ENCODE data around the gene AOAH.

Gene AOAH

DNA sequence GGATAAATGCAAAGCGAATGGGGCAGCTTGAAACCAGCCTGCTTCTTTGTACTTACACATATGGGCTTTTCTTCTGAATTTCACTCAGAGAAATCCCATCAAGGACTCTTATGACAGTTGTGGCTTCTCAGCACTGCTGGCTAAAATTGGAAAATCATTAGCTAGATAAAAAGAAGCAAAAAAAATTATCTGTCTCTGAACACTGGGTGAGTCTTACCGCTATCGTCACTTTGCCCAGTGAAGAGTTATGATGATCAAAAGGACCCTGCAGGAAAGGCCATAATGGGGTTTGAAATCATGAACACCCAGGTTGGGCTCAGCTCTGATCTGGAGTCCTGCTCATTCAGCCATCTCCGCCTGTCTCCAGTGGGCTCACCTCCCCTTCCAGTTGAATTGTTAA lies 34.3 kb downstream of the AOAH start:
- peak overlapping the region; percentile 71 for H3K4me2 ChIP-seq (ENCODE audit: low read depth, low read length)

DNA sequence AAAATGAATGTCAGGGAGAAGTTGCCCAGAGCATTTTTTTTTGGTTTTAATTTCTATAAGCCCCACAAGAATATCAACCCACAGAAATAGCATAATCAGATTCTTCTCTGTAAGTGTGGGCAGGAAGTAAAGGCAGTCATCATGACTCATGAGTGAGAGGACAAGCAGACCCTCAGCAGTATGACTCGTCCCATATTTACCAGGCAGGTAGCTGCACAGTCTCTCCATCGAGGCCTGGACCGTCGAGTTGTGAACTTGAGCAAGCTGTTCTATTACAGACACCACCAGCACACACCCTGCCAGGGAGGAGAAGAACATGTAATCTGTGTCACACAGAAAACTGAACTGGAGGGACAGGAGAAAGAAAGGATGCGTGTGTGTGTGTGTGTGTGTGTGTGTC lies 37.8 kb downstream of the AOAH start:
- Histone ChIP-seq H4K20me1 (ENCODE audit: insufficient read depth, low read length) (no peaks in the 10 kb centered on the region), H3K27ac (ENCODE audit: low read length) (no peak overlapping the region), H3K79me2 (ENCODE audit: low read length) (no peaks in the 10 kb centered on the region), H3F3A (ENCODE audit: insufficient read depth, low read length) (peaks cover 16% of the 10 kb centered on the region), H3K4me1 (ENCODE audit: low read length) (peaks cover 19% of the 10 kb centered on the region), H3K27me3 (replicated peaks; ENCODE audit: insufficient read depth, low read length) (no peaks in the 10 kb centered on the region), H3K9me3 (replicated peaks; ENCODE audit: insufficient read depth, low read length) (no peaks in the 10 kb centered on the region), H3K4me2 (ENCODE audit: low read depth, low read length) (no peak overlapping the region), H2AFZ (ENCODE audit: low read length) (no peak overlapping the region), H3K36me3 (replicated peaks; ENCODE audit: insufficient read depth, low read length) (no peaks in the 10 kb centered on the region), H3K4me3 (ENCODE audit: low read length) (no peak overlapping the region), H3K9ac (ENCODE audit: low read length) (no peak overlapping the region), H3K9me2 (replicated peaks; ENCODE audit: insufficient read depth, low read length) (no peaks in the 10 kb centered on the region)
- TF ChIP-seq EZH2 (optimal IDR thresholded peaks at IDR 0.05; ENCODE audit: low read depth, low read length) = no peak
- no peak for TF ChIP-seq EZH2phosphoT487 (IDR thresholded peaks at IDR 0.05; ENCODE audit: low read length)
- TF ChIP-seq, protein P1, sequence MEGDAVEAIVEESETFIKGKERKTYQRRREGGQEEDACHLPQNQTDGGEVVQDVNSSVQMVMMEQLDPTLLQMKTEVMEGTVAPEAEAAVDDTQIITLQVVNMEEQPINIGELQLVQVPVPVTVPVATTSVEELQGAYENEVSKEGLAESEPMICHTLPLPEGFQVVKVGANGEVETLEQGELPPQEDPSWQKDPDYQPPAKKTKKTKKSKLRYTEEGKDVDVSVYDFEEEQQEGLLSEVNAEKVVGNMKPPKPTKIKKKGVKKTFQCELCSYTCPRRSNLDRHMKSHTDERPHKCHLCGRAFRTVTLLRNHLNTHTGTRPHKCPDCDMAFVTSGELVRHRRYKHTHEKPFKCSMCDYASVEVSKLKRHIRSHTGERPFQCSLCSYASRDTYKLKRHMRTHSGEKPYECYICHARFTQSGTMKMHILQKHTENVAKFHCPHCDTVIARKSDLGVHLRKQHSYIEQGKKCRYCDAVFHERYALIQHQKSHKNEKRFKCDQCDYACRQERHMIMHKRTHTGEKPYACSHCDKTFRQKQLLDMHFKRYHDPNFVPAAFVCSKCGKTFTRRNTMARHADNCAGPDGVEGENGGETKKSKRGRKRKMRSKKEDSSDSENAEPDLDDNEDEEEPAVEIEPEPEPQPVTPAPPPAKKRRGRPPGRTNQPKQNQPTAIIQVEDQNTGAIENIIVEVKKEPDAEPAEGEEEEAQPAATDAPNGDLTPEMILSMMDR (IDR thresholded peaks at IDR 0.05; ENCODE audit: low read length) = no peak
- DNase-seq = no peak

More for the DNA sequence above, 34.3 kb downstream of the AOAH start:
- DNase-seq = no peak
- H2AFZ ChIP-seq (ENCODE audit: low read length) = peak overlapping the region; percentile 18; the same call in 1 of the 2 replicates
- H3K4me1 ChIP-seq (ENCODE audit: low read length) = peaks cover 23% of the 10 kb centered on the region
- H3K27ac ChIP-seq (ENCODE audit: low read length) = peak overlapping the region; percentile 45; the same call in 1 of the 2 replicates
- TF ChIP-seq, protein P1 (IDR thresholded peaks at IDR 0.05; ENCODE audit: low read length) = no peak
- TF ChIP-seq EZH2phosphoT487 (IDR thresholded peaks at IDR 0.05; ENCODE audit: low read length) (no peak), EZH2 (optimal IDR thresholded peaks at IDR 0.05; ENCODE audit: low read depth, low read length) (no peak)
- no peaks in the 10 kb centered on the region for H3K79me2 ChIP-seq (ENCODE audit: low read length)
- H3K9me3 ChIP-seq (replicated peaks; ENCODE audit: insufficient read depth, low read length) = no peaks in the 10 kb centered on the region
- H3F3A ChIP-seq (ENCODE audit: insufficient read depth, low read length) = peaks cover 16% of the 10 kb centered on the region
- no peak overlapping the region for H3K9ac ChIP-seq (ENCODE audit: low read length)
- H3K27me3 ChIP-seq (replicated peaks; ENCODE audit: insufficient read depth, low read length) = no peaks in the 10 kb centered on the region
- no peaks in the 10 kb centered on the region for H4K20me1 ChIP-seq (ENCODE audit: insufficient read depth, low read length)
- H3K9me2 ChIP-seq (replicated peaks; ENCODE audit: insufficient read depth, low read length) = no peaks in the 10 kb centered on the region
- H3K4me3 ChIP-seq (ENCODE audit: low read length) = peak overlapping the region; percentile 14; the same call in 1 of the 2 replicates
- H3K36me3 ChIP-seq (replicated peaks; ENCODE audit: insufficient read depth, low read length) = no peaks in the 10 kb centered on the region

DNA sequence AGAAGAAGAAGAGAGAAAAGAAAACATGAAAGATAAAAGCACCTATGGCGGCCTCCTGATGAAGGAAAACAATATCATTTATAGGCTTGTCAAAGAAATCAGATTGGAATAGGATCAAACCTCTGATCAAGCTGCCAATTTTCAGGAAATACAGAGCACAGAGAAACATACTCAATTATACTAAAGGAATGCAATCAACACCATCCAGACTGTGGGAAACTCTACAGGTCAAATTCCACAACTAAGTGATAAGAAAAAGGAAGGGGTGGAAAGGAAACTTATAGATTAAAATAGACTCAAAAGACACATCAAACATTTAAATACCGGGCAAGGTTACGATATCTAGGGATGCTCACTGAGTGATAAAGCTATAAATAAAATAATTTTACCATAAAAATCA lies 39.3 kb downstream of the AOAH start:
- no peak for TF ChIP-seq EZH2 (optimal IDR thresholded peaks at IDR 0.05; ENCODE audit: low read depth, low read length)
- TF ChIP-seq, protein P1 (IDR thresholded peaks at IDR 0.05; ENCODE audit: low read length) = no peak
- TF ChIP-seq EZH2phosphoT487 (IDR thresholded peaks at IDR 0.05; ENCODE audit: low read length) = no peak
- Histone ChIP-seq H3K9ac (ENCODE audit: low read length) (no peak overlapping the region), H3K27me3 (replicated peaks; ENCODE audit: insufficient read depth, low read length) (no peaks in the 10 kb centered on the region), H3K4me1 (ENCODE audit: low read length) (peaks cover 4% of the 10 kb centered on the region), H4K20me1 (ENCODE audit: insufficient read depth, low read length) (no peaks in the 10 kb centered on the region), H3K27ac (ENCODE audit: low read length) (no peak overlapping the region), H2AFZ (ENCODE audit: low read length) (no peak overlapping the region), H3K9me2 (replicated peaks; ENCODE audit: insufficient read depth, low read length) (no peaks in the 10 kb centered on the region), H3K79me2 (ENCODE audit: low read length) (no peaks in the 10 kb centered on the region), H3F3A (ENCODE audit: insufficient read depth, low read length) (peaks cover 2% of the 10 kb centered on the region), H3K4me2 (ENCODE audit: low read depth, low read length) (no peak overlapping the region), H3K36me3 (replicated peaks; ENCODE audit: insufficient read depth, low read length) (no peaks in the 10 kb centered on the region), H3K9me3 (replicated peaks; ENCODE audit: insufficient read depth, low read length) (no peaks in the 10 kb centered on the region), H3K4me3 (ENCODE audit: low read length) (no peak overlapping the region)
- no peak for DNase-seq
